H1 (cell line): ENCODE data around the gene TGM1. TPM values are rescaled to one million over a fixed set of nuclear protein-coding genes. Genes with fewer than 3 reads are reported as not detected.

ENCODE experiments used
- CHD1 ChIP-seq: IDR thresholded peaks from 2 replicates; pipeline ENCODE4 v1.6.1; 2012; ENCODE audit warnings: low read depth, low read length, improper control_type of control experiment
- polyA plus RNA-seq, 7 experiments: library from polyadenylated mRNA; depleted of rRNA in 3 of 7; stranded (reverse) in 5 of 7; unstranded in 2 of 7; fragments of >200 nt in 5 of 7; fragments of 200-250 nt in 2 of 7; gene quantifications; 1 replicate in 5 of 7; 2 replicates in 1 of 7; 4 replicates in 1 of 7; pipeline versions ENCODE4 v1.2.1 to v1.2.3, GENCODE V29; 2011 to 2013; ENCODE audit warnings: missing spikeins in 2 of 7, mixed read lengths in 2 of 7
- total RNA-seq: library from RNA; stranded (reverse); fragmentation: NEBNext Ultra II Directional; extraction: Animal tissue kit (Norgen Biotek cat#: 25700); gene quantifications from 2 replicates; pipeline ENCODE4 v1.2.1, GENCODE V29; 2021

The TGM1 gene
- total and polyA plus RNA-seq, 2 of the 8 experiments (the other 6 are each of a cell fraction or from before 2014, with no cell fraction given): 1.8 to 2.2 TPM

DNA sequence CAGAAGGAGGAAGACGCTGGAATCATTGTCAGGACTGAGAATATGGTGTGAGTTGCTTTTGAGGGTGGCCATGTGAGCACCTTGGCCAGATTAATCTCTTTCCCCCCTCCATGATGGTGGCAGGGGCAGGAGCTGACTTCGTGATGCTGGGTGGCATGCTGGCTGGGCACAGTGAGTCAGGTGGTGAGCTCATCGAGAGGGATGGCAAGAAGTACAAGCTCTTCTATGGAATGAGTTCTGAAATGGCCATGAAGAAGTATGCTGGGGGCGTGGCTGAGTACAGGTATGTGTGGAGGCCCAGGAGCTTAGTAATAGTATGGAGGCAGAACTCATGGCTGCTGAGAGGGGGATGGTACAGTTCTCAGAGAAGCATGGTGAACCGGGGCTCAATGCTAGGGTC lies 24.9 kb downstream of the TGM1 start (continued):
- no peak for TF ChIP-seq CHD1
- TF ChIP-seq, all 59 proteins: peak for 0
